Trophoblast cell (in vitro differentiated cells and primary cell): ENCODE data around the gene PRKAR1B.

Source experiments
- DNase-seq, 2 donors: peaks; one replicate each; pipeline ENCODE4 v3.0.0-alpha.2; 2016
- H2AFZ ChIP-seq: 2 replicates; pipeline ENCODE4 v1.6.1; 2013; ENCODE audit warnings: low read length, moderate library complexity, mild to moderate bottlenecking; ENCODE audit not compliant: insufficient read depth, poor library complexity
- H2AK5ac ChIP-seq: 2 replicates; pipeline ENCODE4 v1.6.1; 2013; ENCODE audit warnings: mild to moderate bottlenecking, low read length
- H2BK120ac ChIP-seq: 2 replicates; pipeline ENCODE4 v1.6.1; 2013; ENCODE audit warnings: low read length, mild to moderate bottlenecking, moderate library complexity; ENCODE audit not compliant: insufficient read depth, poor library complexity
- H2BK12ac ChIP-seq: 2 replicates; pipeline ENCODE4 v1.6.1; 2013; ENCODE audit warnings: mild to moderate bottlenecking, low read length, moderate library complexity
- H2BK5ac ChIP-seq: 2 replicates; pipeline ENCODE4 v1.6.1; 2013; ENCODE audit warnings: low read length, low read depth, moderate library complexity, mild to moderate bottlenecking; ENCODE audit not compliant: poor library complexity
- H3K14ac ChIP-seq: 2 replicates; pipeline ENCODE4 v1.6.1; 2013; ENCODE audit warnings: mild to moderate bottlenecking, low read length
- H3K18ac ChIP-seq: 2 replicates; pipeline ENCODE4 v1.6.1; 2013; ENCODE audit warnings: mild to moderate bottlenecking, low read length
- H3K23ac ChIP-seq: 2 replicates; pipeline ENCODE4 v1.6.1; 2013; ENCODE audit warnings: low read length
- H3K27ac ChIP-seq: 2 replicates; pipeline ENCODE4 v1.5.1; 2013; ENCODE audit warnings: low read depth, mild to moderate bottlenecking, inconsistent platforms, low read length, moderate library complexity
- H3K27me3 ChIP-seq: 2 replicates; pipeline ENCODE4 v1.6.1; 2013; ENCODE audit warnings: inconsistent platforms, mild to moderate bottlenecking, low read length, moderate library complexity; ENCODE audit not compliant: insufficient read depth
- H3K36me3 ChIP-seq, 2 experiments: 1 replicate in 1 of 2; 2 replicates in 1 of 2; pipeline ENCODE4 v1.6.1; 2013; ENCODE audit warnings: low read length in 2 of 2, mild to moderate bottlenecking in 2 of 2, moderate library complexity in 1 of 2; ENCODE audit not compliant: insufficient read depth in 2 of 2, control insufficient read depth in 1 of 2
- H3K4ac ChIP-seq: 2 replicates; pipeline ENCODE4 v1.6.1; 2013; ENCODE audit warnings: low read depth, mild to moderate bottlenecking, low read length, moderate library complexity
- H3K4me1 ChIP-seq, 2 experiments: 1 replicate in 1 of 2; 2 replicates in 1 of 2; pipeline ENCODE4 v1.6.1; 2013; ENCODE audit warnings: low read length in 2 of 2, mild to moderate bottlenecking in 2 of 2, moderate library complexity in 1 of 2; ENCODE audit not compliant: insufficient read depth in 2 of 2, control insufficient read depth in 1 of 2
- H3K4me2 ChIP-seq: 2 replicates; pipeline ENCODE4 v1.6.1; 2013; ENCODE audit warnings: inconsistent platforms, mild to moderate bottlenecking, low read length, moderate library complexity
- H3K4me3 ChIP-seq: 2 replicates; pipeline ENCODE4 v1.5.1; 2013; ENCODE audit warnings: mild to moderate bottlenecking, low read depth, low read length, inconsistent platforms
- H3K79me1 ChIP-seq: one replicate; pipeline ENCODE4 v1.6.1; 2013; ENCODE audit warnings: low read length
- H3K79me2 ChIP-seq: 2 replicates; pipeline ENCODE4 v1.6.1; 2013; ENCODE audit warnings: low read length, mild to moderate bottlenecking; ENCODE audit not compliant: control insufficient read depth, insufficient read depth, poor library complexity
- H3K9ac ChIP-seq: 2 replicates; pipeline ENCODE4 v1.6.1; 2013; ENCODE audit warnings: mild to moderate bottlenecking, low read length
- H3K9me3 ChIP-seq: 2 replicates; pipeline ENCODE4 v1.6.1; 2013; ENCODE audit warnings: low read depth, mild to moderate bottlenecking, control low read depth, inconsistent platforms, low read length; ENCODE audit not compliant: insufficient read depth
- H4K12ac ChIP-seq: 2 replicates; pipeline ENCODE4 v1.6.1; 2013; ENCODE audit warnings: low read depth, mild to moderate bottlenecking, low read length, moderate library complexity
- H4K8ac ChIP-seq: 2 replicates; pipeline ENCODE4 v1.6.1; 2013; ENCODE audit warnings: low read depth, mild to moderate bottlenecking, low read length, moderate library complexity
- H4K91ac ChIP-seq: one replicate; pipeline ENCODE4 v1.6.1; 2013; ENCODE audit warnings: low read depth, mild to moderate bottlenecking, low read length, moderate library complexity
- WGBS: extraction: QIAGEN DNeasy Blood & Tissue Kit; methylation state at CpG from one replicate; pipeline ENCODE4 v1.1.7; 2013; ENCODE audit warnings: missing lambda C conversion rate; ENCODE audit not compliant: insufficient read length, insufficient coverage; ENCODE audit errors: extremely low coverage; 5-methylcytosine and 5-hydroxymethylcytosine counted together

Gene PRKAR1B

DNA sequence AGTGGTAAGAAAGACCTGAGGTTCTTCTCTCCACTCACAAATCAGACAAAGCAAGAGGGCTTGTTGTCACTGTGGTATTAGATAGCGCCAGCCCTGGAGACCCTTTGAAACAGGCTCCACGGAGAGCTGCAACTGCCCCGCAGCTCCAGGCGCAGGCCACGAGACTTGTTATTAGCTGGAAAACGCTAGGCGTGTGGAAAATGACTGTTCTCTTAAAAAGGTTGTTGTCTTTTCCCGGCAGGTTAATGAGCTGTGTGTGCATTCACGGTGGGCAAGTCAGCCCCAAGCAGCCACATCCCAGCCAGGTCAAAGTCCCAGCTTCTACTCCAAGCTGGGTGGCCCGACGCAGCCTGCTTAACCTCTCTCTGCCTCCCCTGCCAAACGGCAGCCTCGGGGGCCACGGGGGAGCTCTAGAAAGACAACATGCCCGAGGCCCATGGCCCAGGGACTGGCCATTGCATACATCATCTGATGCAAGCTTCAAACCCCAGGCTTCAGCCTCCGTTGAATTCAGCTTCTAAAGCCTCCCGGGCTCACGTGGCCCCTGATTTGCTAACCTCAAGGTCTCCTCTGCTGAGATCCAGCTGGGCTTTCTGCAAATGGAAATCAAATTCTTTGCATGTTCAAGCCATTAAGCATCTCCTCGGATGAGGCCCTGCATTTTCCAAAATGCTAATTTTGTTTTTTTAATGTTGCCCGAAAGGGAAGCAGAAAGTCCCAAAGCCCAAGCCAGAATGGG is 61.9 kb downstream of the PRKAR1B start:
- Histone ChIP-seq H3K4ac (no peak overlapping the region), H3K36me3 (no peaks in the 10 kb centered on the region), H3K79me1 (no peaks in the 10 kb centered on the region), H2AK5ac (no peak overlapping the region), H3K4me3 (no peak overlapping the region), H4K8ac (no peak overlapping the region), H3K79me2 (no peaks in the 10 kb centered on the region), H3K27ac (no peak overlapping the region), H3K9me3 (no peaks in the 10 kb centered on the region), H3K27me3 (no peaks in the 10 kb centered on the region), H4K91ac (no peak overlapping the region), H2AFZ (no peak overlapping the region), H2BK120ac (no peak overlapping the region), H3K23ac (no peak overlapping the region), H2BK12ac (no peak overlapping the region), H3K9ac (no peak overlapping the region), H3K18ac (no peak overlapping the region), H4K12ac (no peak overlapping the region), H3K4me1 (no peaks in the 10 kb centered on the region), H2BK5ac (no peak overlapping the region), H3K4me2 (no peak overlapping the region), H3K14ac (no peak overlapping the region)
- DNase-seq = no peak
- no CpG with 5 or more reads among the region's 20 CpGs for WGBS

- no peak for DNase-seq
- Histone ChIP-seq H3K4ac (no peak overlapping the region), H3K27ac (no peak overlapping the region), H3K18ac (no peak overlapping the region), H3K14ac (no peak overlapping the region), H4K12ac (no peak overlapping the region), H3K9ac (no peak overlapping the region), H4K91ac (no peak overlapping the region), H3K79me2 (no peaks in the 10 kb centered on the region), H2BK5ac (no peak overlapping the region), H3K4me2 (no peak overlapping the region), H4K8ac (no peak overlapping the region), H3K23ac (no peak overlapping the region), H2AK5ac (no peak overlapping the region), H2BK120ac (no peak overlapping the region), H3K4me1 (no peaks in the 10 kb centered on the region), H3K4me3 (no peak overlapping the region), H3K9me3 (no peaks in the 10 kb centered on the region), H3K27me3 (no peaks in the 10 kb centered on the region), H3K79me1 (no peaks in the 10 kb centered on the region), H3K36me3 (no peaks in the 10 kb centered on the region), H2BK12ac (no peak overlapping the region), H2AFZ (no peak overlapping the region)
- WGBS = no CpG with 5 or more reads among the region's 7 CpGs
Observed at GRCh38 chr7:664402-664775, 62.7 kb downstream of the PRKAR1B start.

DNA sequence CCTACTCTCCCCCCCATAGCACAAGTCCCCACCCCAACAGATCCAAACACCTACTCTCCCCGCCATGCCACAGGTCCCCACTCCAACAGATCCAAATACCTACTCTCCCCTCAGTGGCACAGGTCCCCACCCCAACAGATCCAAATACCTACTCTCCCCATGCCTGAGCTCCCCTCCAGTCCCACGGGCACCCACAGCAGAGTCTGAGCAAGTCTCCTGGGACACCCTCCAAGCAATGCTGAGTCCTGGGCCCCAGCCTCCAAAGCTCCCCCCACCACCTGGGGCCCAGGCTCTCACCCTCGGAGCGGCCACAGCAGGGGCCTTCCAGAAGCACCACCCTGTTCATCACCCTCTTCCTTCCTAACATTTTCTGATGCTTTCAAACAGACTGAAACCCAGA is 64.5 kb downstream of the PRKAR1B start:
- Histone ChIP-seq H3K79me2 (no peaks in the 10 kb centered on the region), H2BK5ac (no peak overlapping the region), H3K18ac (no peak overlapping the region), H4K12ac (no peak overlapping the region), H3K9me3 (no peaks in the 10 kb centered on the region), H3K9ac (no peak overlapping the region), H3K4me3 (no peak overlapping the region), H3K4me2 (no peak overlapping the region), H2BK120ac (no peak overlapping the region), H3K23ac (no peak overlapping the region), H2AK5ac (no peak overlapping the region), H2BK12ac (no peak overlapping the region), H4K8ac (no peak overlapping the region), H2AFZ (no peak overlapping the region), H3K36me3 (no peaks in the 10 kb centered on the region), H3K79me1 (no peaks in the 10 kb centered on the region), H3K27ac (no peak overlapping the region), H3K14ac (no peak overlapping the region), H4K91ac (no peak overlapping the region), H3K27me3 (no peaks in the 10 kb centered on the region), H3K4me1 (peaks cover 0 to 3% of the 10 kb centered on the region in 2 experiments), H3K4ac (no peak overlapping the region)
- no CpG with 5 or more reads among the region's 4 CpGs for WGBS
- DNase-seq = no peak

DNA sequence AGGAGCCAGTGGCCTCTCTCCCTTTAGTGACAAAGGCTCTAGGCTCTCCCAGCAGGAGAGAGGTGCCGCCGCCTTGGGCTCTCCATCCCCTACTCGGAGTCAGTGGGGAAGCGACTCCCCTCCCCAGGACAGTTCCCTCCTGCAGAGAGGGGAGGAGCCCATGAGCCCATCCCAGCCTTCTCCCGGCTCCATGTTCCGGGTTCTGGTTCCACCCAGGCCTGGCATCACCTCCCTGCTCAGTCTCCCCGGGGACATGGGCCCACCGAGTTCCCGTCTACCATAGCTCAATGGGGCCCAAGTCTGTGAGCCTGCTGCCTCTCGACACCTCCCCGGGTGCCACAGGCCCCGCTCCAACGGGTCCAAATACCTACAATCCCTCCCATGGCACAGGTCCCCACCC is 67.1 kb downstream of the PRKAR1B start:
- Histone ChIP-seq H3K79me2 (no peaks in the 10 kb centered on the region), H3K4me2 (no peak overlapping the region), H3K36me3 (no peaks in the 10 kb centered on the region), H3K79me1 (no peaks in the 10 kb centered on the region), H3K4ac (no peak overlapping the region), H2BK12ac (no peak overlapping the region), H2AK5ac (no peak overlapping the region), H4K12ac (no peak overlapping the region), H3K9ac (no peak overlapping the region), H2AFZ (no peak overlapping the region), H2BK5ac (no peak overlapping the region), H3K18ac (no peak overlapping the region), H3K4me1 (peaks cover 0 to 3% of the 10 kb centered on the region in 2 experiments), H3K4me3 (no peak overlapping the region), H2BK120ac (no peak overlapping the region), H3K27ac (no peak overlapping the region), H3K23ac (no peak overlapping the region), H4K91ac (no peak overlapping the region), H3K27me3 (no peaks in the 10 kb centered on the region), H3K9me3 (peaks cover 2% of the 10 kb centered on the region), H4K8ac (no peak overlapping the region), H3K14ac (no peak overlapping the region)
- DNase-seq = no peak
- WGBS = no CpG with 5 or more reads among the region's 13 CpGs
